ENCODE measurements around the gene CAMSAP2.

The CAMSAP2 gene

GRCh38 chr1:200802865-200803512 lies 64.3 kb downstream of the CAMSAP2 start (continued):
- TF ChIP-seq ZNF280D (tag by site-specific recombination; IDR thresholded peaks at IDR 0.05), result no peak
- no peak for TF ChIP-seq BCL11B (tag by site-specific recombination; IDR thresholded peaks at IDR 0.05; ENCODE audit: low read depth)
- TF ChIP-seq ZBTB7A (tag by site-specific recombination; IDR thresholded peaks at IDR 0.05; ENCODE audit: low read depth), result no peak
- TF ChIP-seq ZNF302 (tag by site-specific recombination; IDR thresholded peaks at IDR 0.05; ENCODE audit: low read depth), result no peak
- TF ChIP-seq ZNF398 (tag by site-specific recombination; IDR thresholded peaks at IDR 0.05), result no peak
- TF ChIP-seq PRDM6 (tag by site-specific recombination; IDR thresholded peaks at IDR 0.05), result no peak
- no peak for TF ChIP-seq ZNF837 (tag by site-specific recombination; IDR thresholded peaks at IDR 0.05)
- no peak for TF ChIP-seq TSHZ1 (tag by site-specific recombination; IDR thresholded peaks at IDR 0.05; ENCODE audit: borderline replicate concordance)
- no peak for TF ChIP-seq ZNF521 (tag by site-specific recombination; IDR thresholded peaks at IDR 0.05)
- TF ChIP-seq ZSCAN30 (tag by site-specific recombination; IDR thresholded peaks at IDR 0.05), result peak; percentile 26; the same call in 1 of the 2 replicates
- no peak for TF ChIP-seq ZNF362 (tag by site-specific recombination; IDR thresholded peaks at IDR 0.05)
- TF ChIP-seq ZNF660 (tag by site-specific recombination; IDR thresholded peaks at IDR 0.05), result peak; percentile 82
- no peak for TF ChIP-seq ZNF423 (tag by site-specific recombination; IDR thresholded peaks at IDR 0.05)
- peak; percentile 64 for TF ChIP-seq ZNF366 (tag by site-specific recombination; conservative IDR thresholded peaks at IDR 0.05)
- TF ChIP-seq ZNF501 (tag by site-specific recombination; IDR thresholded peaks at IDR 0.05), result no peak
- no peak for TF ChIP-seq ZNF138 (tag by site-specific recombination; IDR thresholded peaks at IDR 0.05; ENCODE audit: borderline replicate concordance)
